Measurements from ENCODE around the gene RPN2.

The RPN2 gene

GRCh38 chr20:37266940-37267666 lies 88.0 kb downstream of the RPN2 start:
- DNase-seq (ENCODE audit: low spot score), result no peak

- no peak for DNase-seq (ENCODE audit: low spot score)
Measured at GRCh38 chr20:37267667-37268313, 88.7 kb downstream of the RPN2 start.

GRCh38 chr20:37270576-37271420 lies 91.7 kb downstream of the RPN2 start:
- no peak for DNase-seq (ENCODE audit: low spot score)

GRCh38 chr20:37271421-37271768 lies 92.3 kb downstream of the RPN2 start:
- DNase-seq (ENCODE audit: low spot score), result no peak

GRCh38 chr20:37273988-37274387 lies 94.9 kb downstream of the RPN2 start:
- no peak for DNase-seq (ENCODE audit: low spot score)

- DNase-seq (ENCODE audit: low spot score), result no peak
Measured at GRCh38 chr20:37274851-37275524, 95.9 kb downstream of the RPN2 start.

- DNase-seq (ENCODE audit: low spot score), result no peak
Measured at GRCh38 chr20:37276494-37277252, 97.5 kb downstream of the RPN2 start.

GRCh38 chr20:37277253-37277593 lies 98.1 kb downstream of the RPN2 start:
- no peak for DNase-seq (ENCODE audit: low spot score)

GRCh38 chr20:37278966-37279590 lies 99.9 kb downstream of the RPN2 start:
- no peak for DNase-seq (ENCODE audit: low spot score)

GRCh38 chr20:37279820-37280219 lies 100.7 kb downstream of the RPN2 start:
- no peak for DNase-seq (ENCODE audit: low spot score)

GRCh38 chr20:37280403-37280802 lies 101.3 kb downstream of the RPN2 start:
- DNase-seq (ENCODE audit: low spot score), result no peak

- DNase-seq (ENCODE audit: low spot score), result no peak
Measured at GRCh38 chr20:37282556-37282955, 103.4 kb downstream of the RPN2 start.

GRCh38 chr20:37283530-37284195 lies 104.5 kb downstream of the RPN2 start:
- no peak for DNase-seq (ENCODE audit: low spot score)

- no peak for DNase-seq (ENCODE audit: low spot score)
Measured at GRCh38 chr20:37284691-37285161, 105.6 kb downstream of the RPN2 start.

- no peak for DNase-seq (ENCODE audit: low spot score)
Measured at GRCh38 chr20:37285664-37286374, 106.7 kb downstream of the RPN2 start.

GRCh38 chr20:37288091-37288490 lies 109.0 kb downstream of the RPN2 start:
- no peak for DNase-seq (ENCODE audit: low spot score)

GRCh38 chr20:37290158-37290810 lies 111.2 kb downstream of the RPN2 start:
- DNase-seq (ENCODE audit: low spot score), result no peak

Measured in LoVo (cell line).